ENCODE data around the gene GOPC. TPM values are rescaled to one million over a fixed set of nuclear protein-coding genes. Genes with fewer than 3 reads are reported as not detected.

The GOPC gene
- total and polyA plus RNA-seq, 7 donors, result 8.7 to 18.2 (median 14.9) TPM

GRCh38 chr6:117536317-117536716 lies 66.0 kb downstream of the GOPC start:
- WGBS, 3 donors, result 90 to 91% (median 90%) methylated on average over 4 of the region's 4 CpGs
- no peak for ATAC-seq
- intact Hi-C loops (cut with DNase I), result no loop called here

GRCh38 chr6:117534974-117535373 lies 67.3 kb downstream of the GOPC start:
- H3K9me3 ChIP-seq, result no peaks in the 10 kb centered on the region
- 63 to 78% (median 67%) methylated on average over 3 of the region's 3 CpGs for WGBS, 3 donors
- no peaks in the 10 kb centered on the region for H3K27me3 ChIP-seq (ENCODE audit: insufficient read depth in 3 of 3, low read length in 2 of 3)
- no peaks in the 10 kb centered on the region for H3K4me1 ChIP-seq
- intact Hi-C loops (cut with DNase I), result no loop called here
- H3K4me3 ChIP-seq, result no peak overlapping the region
- H3K36me3 ChIP-seq (ENCODE audit: insufficient read depth in 1 of 2, low read depth in 1 of 2), result peaks cover 0 to 34% of the 10 kb centered on the region in 2 donors
- ATAC-seq (no peak), DNase-seq (no peak)
- H3K27ac ChIP-seq, result no peak overlapping the region
- TF ChIP-seq CTCF (IDR thresholded peaks at IDR 0.05), result no peak

More at GRCh38 chr6:117536317-117536716, 66.0 kb downstream of the GOPC start:
- Histone ChIP-seq H3K4me3 (no peak overlapping the region), H3K36me3 (ENCODE audit: insufficient read depth in 1 of 2, low read depth in 1 of 2) (peaks cover 0 to 47% of the 10 kb centered on the region in 2 donors), H3K4me1 (no peaks in the 10 kb centered on the region), H3K27ac (no peak overlapping the region), H3K9me3 (no peaks in the 10 kb centered on the region), H3K27me3 (ENCODE audit: insufficient read depth in 3 of 3, low read length in 2 of 3) (no peaks in the 10 kb centered on the region)
- no peak for DNase-seq
- no peak for TF ChIP-seq CTCF (IDR thresholded peaks at IDR 0.05)

- no peak for DNase-seq
These were observed 68.5 kb downstream of the GOPC start for GRCh38 chr6:117533775-117534174.

DNA sequence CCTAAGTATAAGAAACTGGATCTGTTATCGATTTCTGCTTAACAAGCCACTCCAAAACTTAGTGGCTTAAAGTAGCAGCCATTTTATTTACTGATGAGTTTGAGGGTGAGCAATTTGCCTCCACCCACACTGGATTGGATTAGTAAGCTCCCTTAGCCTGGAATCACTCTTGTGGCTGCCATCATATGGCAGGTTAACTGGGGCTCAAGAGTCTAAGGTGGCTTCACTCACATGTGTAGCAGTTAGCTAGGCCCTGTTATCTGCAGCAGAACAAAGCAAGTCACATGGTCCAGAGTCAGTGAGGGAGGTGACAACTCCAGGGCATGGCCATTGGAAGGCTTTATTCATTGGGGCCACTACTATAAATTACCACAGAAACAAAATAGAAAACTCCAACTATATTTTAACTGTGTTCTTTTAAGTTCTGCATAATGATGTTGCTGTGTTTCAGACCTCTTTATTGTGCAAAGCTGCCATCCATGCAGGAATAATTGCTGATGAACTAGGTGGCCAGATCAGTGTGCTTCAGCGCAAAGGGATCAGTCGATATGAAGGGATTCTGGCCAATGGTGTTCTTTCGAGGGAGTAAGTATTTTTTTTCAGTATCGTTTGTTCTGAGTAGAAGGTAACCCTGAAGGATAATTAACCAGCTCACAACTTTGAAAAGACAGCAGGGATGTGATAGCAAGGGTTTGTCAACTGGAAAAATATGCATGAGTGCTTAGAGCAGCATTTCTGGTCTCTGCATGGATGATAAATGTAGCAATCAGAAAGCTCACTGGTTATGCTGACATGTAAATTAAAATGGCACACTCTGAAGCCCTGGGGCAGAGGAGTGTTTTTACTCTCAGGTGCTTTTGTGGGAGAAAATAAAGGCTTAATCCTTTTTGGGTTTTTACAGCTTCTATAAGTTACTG lies 70.2 kb downstream of the GOPC start:
- ATAC-seq (no peak), DNase-seq (no peak)
- no peaks in the 10 kb centered on the region for H3K27me3 ChIP-seq (ENCODE audit: insufficient read depth in 3 of 3, low read length in 2 of 3)
- peaks cover 2 to 16% of the 10 kb centered on the region in 2 donors for H3K36me3 ChIP-seq (ENCODE audit: insufficient read depth in 1 of 2, low read depth in 1 of 2)
- intact Hi-C loops (cut with DNase I), result no loop called here
- no peak overlapping the region for H3K4me3 ChIP-seq
- no peaks in the 10 kb centered on the region for H3K9me3 ChIP-seq
- H3K27ac ChIP-seq, result no peak overlapping the region
- TF ChIP-seq CTCF (IDR thresholded peaks at IDR 0.05), result no peak
- 91 to 93% (median 92%) methylated on average over 5 of the region's 5 CpGs for WGBS, 3 donors
- no peaks in the 10 kb centered on the region for H3K4me1 ChIP-seq

More at GRCh38 chr6:117533775-117534174, 68.5 kb downstream of the GOPC start:
- H3K4me3 ChIP-seq, result no peak overlapping the region
- no peaks in the 10 kb centered on the region for H3K4me1 ChIP-seq
- TF ChIP-seq CTCF (IDR thresholded peaks at IDR 0.05), result no peak
- H3K27me3 ChIP-seq (ENCODE audit: insufficient read depth in 3 of 3, low read length in 2 of 3), result no peaks in the 10 kb centered on the region
- no peak for ATAC-seq
- intact Hi-C loops (cut with DNase I), result no loop called here
- H3K9me3 ChIP-seq, result no peaks in the 10 kb centered on the region
- whole genome bisulfite sequencing, 3 donors, result 87 to 99% (median 94%) methylated on average over 4 of the region's 4 CpGs
- no peak overlapping the region for H3K27ac ChIP-seq
- peaks cover 0 to 22% of the 10 kb centered on the region in 2 donors for H3K36me3 ChIP-seq (ENCODE audit: insufficient read depth in 1 of 2, low read depth in 1 of 2)

Data from psoas muscle (tissue), 8 donors.